SK-N-MC (cell line): ENCODE data around the gene YAE1.

Experiments
- EZH2 ChIP-seq: fragments of 200-600 bp; sonication (generic); IDR thresholded peaks from one replicate; pipeline ENCODE4 v1.6.1; 2017; ENCODE audit warnings: antibody characterized with exemption
- FOXP2 ChIP-seq: optimal IDR thresholded peaks from 2 replicates; pipeline ENCODE3; 2011; ENCODE audit warnings: mild to moderate bottlenecking, moderate library complexity; ENCODE audit not compliant: insufficient read depth; ENCODE audit errors: extremely low read length, control extremely low read depth
- POLR2AphosphoS5 ChIP-seq: IDR thresholded peaks from 2 replicates; pipeline ENCODE4 v1.6.1; 2012; ENCODE audit warnings: mild to moderate bottlenecking, low read depth, low read length, borderline replicate concordance

DNA sequence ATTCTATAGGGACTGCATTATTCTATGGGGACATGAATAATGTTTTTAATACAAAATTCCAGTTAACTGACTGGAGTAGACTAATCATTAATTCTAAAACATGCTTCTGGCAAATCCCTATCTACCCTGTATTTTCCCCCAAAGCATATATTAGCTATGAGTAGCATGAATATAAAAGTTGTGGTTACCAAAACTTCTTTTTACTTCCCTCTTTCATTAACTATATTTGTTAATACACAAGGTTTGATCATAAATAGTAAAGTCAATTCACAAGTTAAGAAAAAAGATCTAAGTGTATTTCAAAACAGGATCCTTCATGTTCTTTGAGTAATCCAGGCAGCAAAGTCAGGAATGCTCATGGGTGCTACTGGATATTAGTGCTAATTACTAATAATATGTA, 54.3 kb downstream of the YAE1 start:
- TF ChIP-seq EZH2 (no peak), POLR2AphosphoS5 (no peak), FOXP2 (no peak)
